GM20431 (cell line): ENCODE data around the gene BCKDHB.

Experiments
- in situ Hi-C: fragments of 300-500 bp; cut with MseI, MboI; formaldehyde crosslinking; loops from one replicate; pipeline ENCODE4 v1.15.0; 2020; ENCODE audit warnings: low sequenced_read_pairs; ENCODE audit not compliant: unreplicated experiment

Gene BCKDHB

DNA sequence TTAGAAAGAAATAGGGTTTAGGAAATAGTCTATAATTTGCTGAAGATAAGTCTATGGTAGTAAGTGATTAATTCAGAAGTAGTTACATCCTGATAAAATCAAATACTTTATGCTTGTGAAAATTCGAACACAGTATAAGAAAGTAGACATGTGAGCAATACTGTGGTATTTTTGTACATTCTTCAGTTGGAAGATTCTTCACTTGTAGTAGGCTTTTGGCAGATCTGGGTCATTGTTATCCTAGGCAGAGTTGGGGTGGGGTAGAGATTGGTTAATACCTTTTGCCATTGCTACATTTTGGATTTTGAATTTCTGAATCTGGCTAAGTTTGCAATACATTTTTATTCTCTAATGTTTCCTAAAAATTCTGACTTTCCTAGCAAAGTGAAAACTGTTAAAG is 197.5 kb downstream of the BCKDHB start:
- in situ Hi-C loops = loop anchor here (25.0 kb wide), 1 partner anchor 1433 kb away; no protein-coding TSS in a partner anchor

DNA sequence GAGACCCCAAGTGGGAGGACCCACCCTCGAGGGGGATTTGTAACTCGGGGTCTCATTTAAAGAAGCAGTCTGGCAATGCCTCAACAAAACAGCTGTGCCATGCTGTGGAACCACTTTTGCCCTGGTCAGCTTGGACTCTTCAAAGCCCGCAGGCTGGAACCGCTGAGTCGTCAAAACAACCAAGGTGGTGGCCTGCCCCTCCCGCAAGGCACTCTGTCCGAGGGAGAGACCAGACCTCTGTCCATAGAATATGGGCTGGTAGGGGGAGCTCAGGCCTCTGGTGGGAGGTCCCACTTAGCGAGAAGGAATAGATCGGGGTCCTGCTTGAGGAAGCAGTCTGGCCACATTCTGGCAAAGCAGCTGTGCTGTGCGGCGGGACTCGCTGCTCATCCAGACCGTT is 208.1 kb downstream of the BCKDHB start:
- in situ Hi-C loops = loop anchor here (25.0 kb wide), 1 partner anchor 1423 kb away; no protein-coding TSS in a partner anchor

DNA sequence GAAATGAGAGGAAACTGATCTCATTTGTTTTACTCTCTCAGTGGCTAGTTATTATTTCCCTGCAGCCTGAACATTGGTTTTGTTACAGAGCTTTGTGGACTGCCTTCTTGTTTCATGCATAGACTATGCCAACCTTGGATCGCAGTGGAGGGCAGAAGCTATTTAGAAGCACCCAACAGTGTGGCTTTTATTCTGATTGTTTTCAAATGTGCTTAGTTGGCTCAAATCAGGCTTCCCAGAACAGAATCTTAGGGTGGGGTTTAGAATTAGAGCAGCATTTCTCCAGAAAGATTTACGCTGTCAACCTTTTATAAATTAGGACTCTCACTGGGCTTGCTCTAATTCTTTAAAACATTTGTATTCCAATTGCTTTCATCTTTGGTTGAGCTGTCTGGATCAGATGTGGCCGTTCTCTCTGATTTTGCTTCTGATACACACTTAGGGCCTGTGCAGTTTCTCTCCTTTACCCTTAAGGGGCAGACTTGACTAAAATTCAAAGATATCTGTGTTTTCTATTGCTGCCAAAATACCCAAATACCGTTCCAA is 210.3 kb downstream of the BCKDHB start:
- in situ Hi-C loops = loop anchor here (25.0 kb wide), 1 partner anchor 1421 kb away; no protein-coding TSS in a partner anchor

DNA sequence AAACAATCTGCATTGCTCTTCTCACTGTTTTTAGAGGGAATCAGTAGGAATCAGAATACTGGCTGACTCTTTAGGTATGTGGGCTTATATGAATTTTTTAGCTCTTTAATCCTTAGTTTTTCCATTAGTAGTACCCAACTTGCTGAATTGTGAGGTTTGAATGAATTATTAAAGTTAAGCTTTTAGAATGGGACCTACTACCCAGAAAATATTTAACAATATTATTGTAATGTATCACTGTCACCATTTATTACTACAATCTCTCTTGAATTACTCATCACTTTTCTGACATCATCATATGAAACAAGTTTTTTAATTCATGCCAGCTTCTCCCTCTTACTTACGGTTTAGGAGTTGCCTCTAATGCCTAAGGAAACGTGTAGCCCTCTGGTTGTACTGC is 212.7 kb downstream of the BCKDHB start:
- in situ Hi-C loops = loop anchor here (25.0 kb wide), 1 partner anchor 1418 kb away; no protein-coding TSS in a partner anchor

DNA sequence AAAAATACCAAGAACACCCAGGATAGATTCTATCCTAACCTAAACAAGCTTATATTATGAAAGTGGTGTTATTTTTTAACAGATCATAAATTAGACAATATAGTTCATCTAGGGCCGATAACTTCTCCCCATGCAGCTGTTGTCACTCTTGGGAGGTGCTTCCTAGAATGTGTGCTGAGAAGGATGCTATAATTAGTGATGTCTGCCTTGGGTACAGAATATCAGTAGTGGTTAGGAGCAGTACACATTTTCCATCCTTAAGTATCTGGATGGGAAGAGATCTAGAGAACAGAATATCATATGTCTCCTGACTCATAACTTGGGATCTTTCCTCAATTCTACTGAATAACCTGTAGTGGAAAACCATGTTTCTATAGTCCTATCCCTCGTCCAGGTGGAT is 214.5 kb downstream of the BCKDHB start:
- in situ Hi-C loops = loop anchor here (25.0 kb wide), 1 partner anchor 1416 kb away; no protein-coding TSS in a partner anchor

DNA sequence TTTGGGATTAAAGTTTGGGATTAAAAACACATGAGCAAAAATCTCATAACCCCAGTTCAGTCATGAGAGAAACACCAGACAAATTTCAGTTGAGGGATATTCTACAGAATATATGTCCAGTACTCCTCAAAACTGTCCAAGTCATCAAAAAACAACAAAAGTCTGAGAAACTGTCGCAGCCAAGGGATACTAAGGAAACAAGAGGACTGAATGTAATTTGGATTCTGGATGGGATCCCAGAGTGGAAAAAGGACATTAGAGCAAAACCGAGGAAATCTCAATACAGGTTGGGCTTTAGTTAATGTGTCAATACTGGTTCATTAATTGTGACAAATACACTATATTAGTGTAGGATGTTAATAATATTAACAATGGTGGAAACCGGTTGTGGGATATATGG is 219.3 kb downstream of the BCKDHB start:
- in situ Hi-C loops = no loop called here

DNA sequence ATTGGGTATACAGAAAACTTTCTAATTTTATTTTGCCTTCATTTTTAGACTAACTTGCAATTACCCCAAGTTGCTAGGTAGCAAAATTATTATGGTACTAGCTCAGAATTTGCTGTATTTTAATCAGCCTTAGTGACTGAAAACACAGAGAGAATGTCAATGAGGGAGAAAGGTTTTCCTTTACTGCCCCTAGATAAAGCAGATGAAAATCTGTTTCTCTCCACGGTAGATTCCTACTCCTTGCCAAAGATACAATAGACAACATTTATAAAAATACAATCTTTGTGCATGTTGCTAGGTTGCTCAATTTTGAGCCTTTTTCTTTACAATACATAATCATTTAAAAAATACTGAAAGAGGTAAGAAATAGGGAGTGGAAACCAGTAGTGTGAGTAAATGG is 222.2 kb downstream of the BCKDHB start:
- in situ Hi-C loops = no loop called here

DNA sequence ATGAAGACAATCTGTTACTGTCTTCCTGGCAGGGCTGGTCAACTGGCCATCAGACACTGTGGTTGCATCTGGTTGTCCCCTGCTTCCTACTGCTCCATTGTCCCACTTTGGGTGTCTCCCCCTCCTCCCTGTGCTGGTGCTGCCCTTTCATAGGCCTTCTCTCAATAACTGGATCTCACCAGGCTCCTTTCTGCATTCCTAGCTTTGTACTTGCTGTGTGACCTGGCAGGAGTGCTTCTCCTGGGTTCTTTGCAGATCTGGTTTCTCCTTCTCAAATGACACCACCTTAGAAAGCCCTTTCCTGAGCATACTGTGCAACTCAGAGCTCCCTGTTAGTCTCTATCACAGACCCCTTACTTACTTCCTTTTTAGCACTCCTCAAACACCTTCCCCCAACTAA is 223.0 kb downstream of the BCKDHB start:
- in situ Hi-C loops = no loop called here

DNA sequence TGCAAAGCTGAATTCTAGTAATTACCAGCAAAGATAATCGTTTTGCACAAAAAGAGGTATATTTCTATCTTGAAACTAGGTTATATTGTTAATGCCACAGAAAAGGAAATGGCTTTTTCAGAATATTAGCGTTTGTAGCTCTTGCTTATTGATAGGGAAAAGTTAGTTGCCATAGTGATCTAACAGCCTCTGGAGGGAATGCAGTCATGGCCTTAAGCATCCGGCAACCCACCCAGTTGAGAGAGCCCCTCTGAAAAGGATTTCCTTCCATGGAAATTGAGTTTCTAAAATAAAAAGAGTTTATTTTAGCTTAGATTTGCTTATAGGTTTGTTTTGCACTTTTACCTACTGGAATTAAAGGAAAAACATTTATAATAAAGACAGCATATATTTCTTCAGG is 224.5 kb downstream of the BCKDHB start:
- in situ Hi-C loops = no loop called here

DNA sequence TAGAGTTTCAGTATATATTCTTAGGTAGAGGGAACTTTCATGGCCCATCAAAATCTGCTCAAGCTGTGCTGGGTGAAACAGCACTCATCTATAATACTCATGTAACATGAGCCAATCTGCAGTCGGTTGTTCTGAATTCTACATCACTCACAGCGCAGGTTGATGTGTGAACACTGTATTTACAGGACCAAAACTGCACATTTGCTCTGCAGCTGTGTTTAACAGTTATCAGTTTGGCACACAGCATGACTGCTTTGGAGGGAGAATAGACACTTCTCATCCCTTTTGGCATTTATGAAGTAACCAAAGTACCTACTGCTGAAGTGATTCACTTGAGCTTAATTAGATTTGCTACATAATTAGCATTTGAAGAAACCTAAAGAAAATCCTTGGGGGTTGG is 225.1 kb downstream of the BCKDHB start:
- in situ Hi-C loops = no loop called here

DNA sequence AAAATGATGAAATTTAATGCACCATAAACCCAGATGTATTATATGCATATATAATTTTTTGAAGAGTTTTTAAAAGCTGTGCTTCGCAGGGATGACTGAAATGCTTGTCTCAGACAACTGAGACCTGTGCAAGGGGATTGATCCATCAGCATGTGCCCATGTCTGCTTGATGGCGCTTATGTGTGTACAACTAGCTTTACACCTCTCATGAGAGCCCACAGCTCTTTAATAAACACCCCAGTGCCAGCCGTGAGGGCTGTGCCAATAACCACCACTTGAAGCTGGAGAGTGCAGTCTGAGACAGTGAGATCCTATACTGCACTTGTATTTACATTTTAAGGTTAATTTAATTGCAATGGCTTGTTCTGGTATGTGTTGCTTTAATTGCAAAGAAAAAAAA is 225.5 kb downstream of the BCKDHB start:
- in situ Hi-C loops = no loop called here

DNA sequence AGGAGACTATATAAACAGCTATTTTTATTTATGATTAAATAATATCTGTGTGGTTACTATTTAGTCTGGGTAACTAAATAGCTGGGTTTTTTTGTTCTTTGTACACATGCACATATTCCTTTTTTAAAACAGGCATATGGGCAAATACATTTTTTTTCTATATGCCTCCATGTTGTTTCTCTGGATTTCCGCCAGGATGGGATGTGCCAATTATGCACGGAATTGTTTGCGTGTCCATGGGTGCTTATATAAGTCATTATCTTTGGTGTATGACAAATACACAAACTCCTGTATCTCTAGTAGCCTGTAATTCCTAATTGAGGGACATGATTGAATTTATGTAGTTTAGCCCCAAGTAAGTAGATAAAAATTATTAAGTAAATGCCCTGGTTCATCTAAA is 226.9 kb downstream of the BCKDHB start:
- in situ Hi-C loops = no loop called here

DNA sequence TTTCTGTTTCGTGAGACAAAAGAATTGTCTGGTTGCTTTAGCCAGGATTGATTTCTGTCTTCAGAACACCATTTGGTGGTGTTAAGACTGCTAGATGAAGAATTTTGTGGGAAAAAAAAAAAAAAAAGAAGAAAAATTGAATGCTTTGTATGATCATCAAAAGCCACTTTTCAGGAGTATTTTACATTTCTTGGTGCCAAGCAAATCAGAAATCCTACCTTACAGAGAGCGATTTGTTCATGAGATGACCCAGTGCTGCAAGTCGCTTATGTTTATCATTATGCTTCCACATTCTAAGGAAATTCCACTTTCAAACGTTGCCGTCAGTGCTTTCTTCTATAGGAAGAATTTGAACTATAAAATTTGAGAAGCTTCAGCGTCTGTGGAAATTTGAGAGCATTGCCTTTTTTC is 228.7 kb downstream of the BCKDHB start:
- in situ Hi-C loops = no loop called here

DNA sequence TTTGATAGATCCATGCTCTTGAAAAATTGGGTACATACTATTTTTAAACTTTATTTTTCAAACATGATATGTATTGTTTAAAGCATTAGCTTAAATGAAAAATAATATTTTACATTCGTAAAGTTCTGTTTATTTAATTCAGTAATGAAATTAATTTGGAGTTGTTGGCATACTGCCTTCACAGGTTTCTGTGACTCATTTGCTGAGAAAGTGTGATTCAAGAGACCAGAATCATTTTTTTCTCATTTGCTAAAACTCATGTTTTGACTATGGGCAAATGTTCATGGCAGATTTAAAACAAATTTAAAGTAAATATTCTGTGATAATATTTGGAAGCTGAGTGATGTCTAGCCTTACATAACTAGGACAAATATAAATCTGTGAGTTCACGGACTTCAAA is 230.4 kb downstream of the BCKDHB start:
- in situ Hi-C loops = no loop called here

DNA sequence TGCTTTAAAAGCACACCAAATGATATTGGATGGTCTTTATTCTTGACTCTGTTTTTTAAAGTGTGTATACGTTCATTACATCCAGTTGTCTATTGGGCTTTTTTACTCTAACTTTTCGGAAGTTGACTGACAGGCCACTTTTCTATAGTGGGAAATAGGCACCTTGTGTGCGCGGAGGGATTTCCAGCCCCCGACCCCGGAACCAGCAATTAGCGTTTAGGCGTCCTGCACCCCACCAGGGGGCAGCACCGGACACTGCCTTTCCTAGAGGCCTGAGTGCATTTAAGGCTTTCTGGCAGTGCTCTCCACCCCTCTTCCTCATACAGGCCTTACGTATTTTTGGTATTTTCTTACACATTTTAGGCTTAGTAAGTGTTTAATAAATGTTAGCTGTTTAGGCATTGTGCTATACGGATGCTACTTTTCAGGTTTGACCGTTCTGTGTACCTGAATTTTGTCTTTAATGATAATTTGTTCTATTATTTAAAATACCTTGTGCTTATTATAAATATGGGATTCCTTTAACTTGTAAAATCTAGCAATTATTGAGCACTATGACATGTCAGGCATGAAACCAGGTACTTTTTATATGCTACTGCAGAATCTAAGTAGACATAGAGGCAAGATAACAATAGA is 231.8 kb downstream of the BCKDHB start:
- in situ Hi-C loops = no loop called here

DNA sequence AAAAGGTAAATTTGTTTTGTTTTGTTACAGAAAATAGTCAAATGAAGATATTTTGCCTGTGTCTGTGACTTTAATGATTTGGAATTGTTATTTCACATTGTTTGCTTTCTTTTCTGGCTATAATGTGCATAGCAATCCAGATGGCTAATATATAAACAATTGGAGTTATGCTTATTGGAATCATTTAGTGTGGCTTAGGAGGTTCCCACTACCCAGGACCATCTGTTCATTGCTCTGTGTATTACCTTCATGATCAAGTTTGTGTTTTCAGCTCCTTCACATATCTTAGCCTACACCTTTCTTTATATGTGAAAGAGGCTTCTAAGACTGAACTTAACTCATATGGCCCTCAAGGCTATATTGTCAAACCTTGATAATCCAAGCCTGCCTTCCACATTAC is 232.9 kb downstream of the BCKDHB start:
- in situ Hi-C loops = no loop called here

DNA sequence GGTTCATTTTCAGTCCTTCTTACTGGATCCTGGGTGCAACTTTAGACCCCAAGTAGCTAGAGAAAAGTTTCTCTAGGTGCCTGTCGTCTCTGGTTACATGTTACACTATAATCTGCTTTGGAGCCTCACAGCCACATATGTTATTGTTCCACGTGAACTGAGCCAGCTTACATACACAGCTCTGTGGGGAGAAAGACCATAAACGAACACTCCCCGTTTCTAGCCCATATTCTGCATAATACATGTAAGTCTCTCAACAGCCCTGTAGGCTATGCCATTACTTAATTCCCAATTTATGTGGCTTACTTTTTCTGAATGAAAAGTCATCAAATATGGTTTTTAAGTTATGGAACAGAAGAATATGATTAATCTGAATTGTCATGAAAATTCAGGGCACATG is 233.8 kb downstream of the BCKDHB start:
- in situ Hi-C loops = no loop called here

DNA sequence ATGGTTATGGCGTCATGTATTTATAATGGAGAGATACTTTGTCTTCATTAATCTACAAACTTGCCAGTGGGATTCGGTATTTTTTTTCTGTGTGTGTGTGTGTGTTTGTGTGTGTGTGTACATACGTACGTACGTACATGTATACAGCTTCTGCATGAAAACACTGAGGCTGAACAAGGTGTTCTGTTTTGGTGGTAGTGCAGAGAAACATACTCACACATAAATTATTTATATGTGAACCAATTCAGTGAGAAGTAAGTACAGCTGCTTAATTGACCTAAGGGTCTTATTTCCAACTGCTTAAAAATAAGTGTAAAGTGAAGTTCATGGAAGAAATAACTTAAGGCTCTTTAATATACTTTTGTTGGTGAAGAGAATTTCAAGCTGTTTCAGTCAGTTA is 234.2 kb downstream of the BCKDHB start:
- in situ Hi-C loops = no loop called here

DNA sequence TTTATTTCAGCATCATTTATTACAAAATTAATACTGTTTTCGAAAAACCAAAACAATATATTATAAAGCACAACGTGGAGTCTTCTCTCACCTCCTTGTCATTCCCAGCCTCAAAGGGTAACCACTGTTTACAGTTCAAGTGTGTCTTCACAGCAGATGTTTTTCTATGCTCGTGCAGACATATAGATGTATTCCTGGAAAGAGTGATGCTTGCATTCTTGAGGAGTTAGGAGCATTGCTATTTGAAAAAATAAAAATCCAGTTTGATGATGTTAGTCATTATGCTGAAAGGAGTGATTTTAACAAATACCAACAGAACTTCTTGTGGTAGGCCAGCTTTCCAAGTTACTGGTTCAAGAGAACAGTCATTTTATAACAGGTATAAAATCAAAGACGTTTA is 234.9 kb downstream of the BCKDHB start:
- in situ Hi-C loops = no loop called here

DNA sequence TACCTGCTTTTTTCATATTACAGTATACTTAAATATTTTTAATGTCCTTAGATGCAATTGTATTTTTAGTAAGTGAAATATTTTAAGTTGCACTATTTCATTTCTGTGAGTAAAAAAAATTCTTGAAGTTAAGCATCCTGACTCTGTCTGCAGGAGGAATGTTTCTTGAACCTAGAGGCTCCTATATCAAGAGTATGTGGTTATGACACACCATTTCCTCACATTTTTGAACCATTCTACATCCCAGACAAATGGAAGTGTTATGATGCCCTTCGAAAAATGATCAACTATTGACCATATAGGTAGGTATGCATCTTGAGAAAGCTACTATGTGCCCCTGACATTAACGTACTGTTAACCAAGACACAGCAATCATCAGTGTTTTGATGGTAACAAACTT is 237.0 kb downstream of the BCKDHB start:
- in situ Hi-C loops = no loop called here

DNA sequence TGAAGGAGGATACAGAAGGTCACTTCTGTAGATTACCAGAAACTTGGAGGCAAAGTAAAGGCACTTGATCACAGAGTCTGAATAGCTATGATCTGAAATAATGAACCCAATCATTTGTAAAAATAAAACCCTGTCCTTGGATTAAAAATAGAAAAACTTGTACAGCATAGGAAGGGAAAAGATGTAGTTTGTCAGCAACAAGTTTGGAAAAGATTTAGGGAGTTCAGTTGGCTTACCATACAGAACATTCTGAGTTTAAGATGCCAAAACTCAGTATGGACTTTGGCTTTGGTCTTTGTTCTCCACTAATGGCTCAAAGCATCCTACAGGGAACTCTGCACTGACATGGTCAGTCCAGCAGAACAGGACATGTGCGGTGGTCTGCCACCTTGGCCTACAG is 240.6 kb downstream of the BCKDHB start:
- in situ Hi-C loops = no loop called here

DNA sequence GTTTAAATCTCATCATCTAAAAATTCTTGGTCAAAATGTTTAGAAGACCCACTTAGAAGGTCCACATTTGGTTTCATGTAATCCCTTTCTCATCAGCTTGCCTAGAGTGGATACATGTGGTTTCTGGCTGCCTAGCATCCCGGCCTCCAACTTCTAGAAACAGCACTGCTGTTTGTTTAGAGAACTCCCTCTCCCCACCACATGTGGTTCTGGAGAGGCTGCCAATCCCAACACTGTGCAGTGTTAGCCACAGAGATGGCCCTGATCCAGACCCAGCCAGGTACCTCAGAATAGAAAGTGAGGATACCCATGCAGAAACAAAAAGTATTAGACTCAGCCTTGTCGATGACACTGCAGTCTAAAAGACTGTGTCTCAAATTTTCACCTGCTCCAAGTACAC is 241.8 kb downstream of the BCKDHB start:
- in situ Hi-C loops = no loop called here
